GM12878 (cell line): ENCODE data around the gene CSMD2. TPM values are rescaled to one million over a fixed set of nuclear protein-coding genes. Genes with fewer than 3 reads are reported as not detected.

Experiments
- ATAC-seq: fragments of 200-7000 bp; cut with Tn5 transposase; 3 replicates; pipeline ENCODE4 v1.9.1; 2020; ENCODE audit warnings: mild to moderate bottlenecking, moderate library complexity
- BruUV-seq: library from RNA; stranded (reverse); fragments of 400-500 nt; replicated peaks from 2 replicates; lab custom pipeline; 2021; lab: Mats Ljungman, UMichigan
- CTCF ChIA-PET: fragments of 300-600 bp; sonication (Branson Sonifier 250); formaldehyde crosslinking; extraction: SDS; loops from one replicate; lab custom pipeline; 2021; ENCODE audit warnings: inconsistent platforms; lab: Yijun Ruan, JAX
- POLR2A ChIA-PET: fragments of 350-600 bp; formaldehyde crosslinking; extraction: SDS; loops from one replicate; lab custom pipeline; 2021; ENCODE audit warnings: inconsistent platforms; lab: Charles Lee
- RAD21 ChIA-PET: fragments of 300-600 bp; sonication (Branson Sonifier 250); formaldehyde crosslinking; loops from one replicate; lab custom pipeline; 2023; ENCODE audit warnings: antibody characterized with exemption; ENCODE audit not compliant: unreplicated experiment; lab: Charles Lee
- SMC1A ChIA-PET: fragments of 300-600 bp; sonication (Branson Sonifier 250); formaldehyde crosslinking; loops from one replicate; lab custom pipeline; 2023; ENCODE audit not compliant: unreplicated experiment, uncharacterized antibody; lab: Charles Lee
- DNase-seq: peaks from one replicate; pipeline ENCODE4 v3.0.0-alpha.2; 2011; ENCODE audit warnings: low read depth, low spot score
- FAIRE-seq: peaks from 3 replicates; lab custom pipeline; 2011; peaks lifted over from hg19 to GRCh38; lab: Jason Lieb, UNC
- H2AFZ ChIP-seq: 2 replicates; pipeline ENCODE4 v1.6.0; 2011; ENCODE audit warnings: low read depth, low read length, control low read depth; ENCODE audit not compliant: control insufficient read depth
- H3K27ac ChIP-seq: 2 replicates; pipeline ENCODE4 v1.5.1; 2011; ENCODE audit warnings: control low read depth; ENCODE audit not compliant: control insufficient read depth, insufficient read depth
- H3K27me3 ChIP-seq, 2 experiments: replicated peaks in 1 of 2; 2 replicates each; pipeline versions ENCODE4 v1.6.0 to v1.6.1; 2011; ENCODE audit warnings: low read length in 1 of 2; ENCODE audit not compliant: control insufficient read depth in 2 of 2, insufficient read depth in 2 of 2
- H3K36me3 ChIP-seq, 2 experiments: 2 replicates each; pipeline ENCODE4 v1.5.1; 2011; ENCODE audit warnings: low read length in 1 of 2; ENCODE audit not compliant: control insufficient read depth in 2 of 2, insufficient read depth in 2 of 2
- H3K4me1 ChIP-seq: 2 replicates; pipeline ENCODE4 v1.6.1; 2011; ENCODE audit warnings: mild to moderate bottlenecking, low read length, moderate library complexity, mixed read lengths; ENCODE audit not compliant: control insufficient read depth, insufficient read depth
- H3K4me2 ChIP-seq: 2 replicates; pipeline ENCODE4 v1.6.0; 2011; ENCODE audit warnings: control low read depth; ENCODE audit not compliant: control insufficient read depth, insufficient read depth
- H3K4me3 ChIP-seq: fragments of 200-600 bp; sonication (generic); 2 replicates; pipeline ENCODE4 v1.5.1; 2016
- H3K79me2 ChIP-seq: 2 replicates; pipeline ENCODE4 v1.6.0; 2011; ENCODE audit warnings: low read length; ENCODE audit not compliant: control insufficient read depth, insufficient read depth
- H3K9ac ChIP-seq: 2 replicates; pipeline ENCODE4 v1.8.0; 2011; ENCODE audit warnings: low read length, control low read depth, mixed read lengths; ENCODE audit not compliant: control insufficient read depth, insufficient read depth
- H3K9me3 ChIP-seq: replicated peaks from 3 replicates; pipeline ENCODE4 v1.5.1; 2011; ENCODE audit warnings: mild to moderate bottlenecking, low read length; ENCODE audit not compliant: control insufficient read depth, insufficient read depth
- H4K20me1 ChIP-seq: 2 replicates; pipeline ENCODE4 v1.6.0; 2011; ENCODE audit not compliant: control insufficient read depth, insufficient read depth
- ASH2L ChIP-seq: fragments of 300-600, 200-600 bp; sonication (generic); IDR thresholded peaks from 2 replicates; pipeline ENCODE4 v1.6.1; 2017; ENCODE audit warnings: low read depth, mild to moderate bottlenecking, borderline replicate concordance
- ESRRA ChIP-seq: IDR thresholded peaks from 2 replicates; pipeline ENCODE4 v1.6.1; 2012; ENCODE audit warnings: mild to moderate bottlenecking, low read length, improper control_type of control experiment
- RFX5 ChIP-seq: IDR thresholded peaks from 2 replicates; pipeline ENCODE4 v1.6.1; 2011; ENCODE audit warnings: low read depth, low read length, improper control_type of control experiment
- ZBTB4 ChIP-seq: fragments of 450-650 bp; formaldehyde crosslinking; IDR thresholded peaks from 2 replicates; pipeline ENCODE4 v1.4.0; 2022; ENCODE audit warnings: mild to moderate bottlenecking, moderate library complexity
- ZSCAN29 ChIP-seq: fragments of 450-650 bp; IDR thresholded peaks from 2 replicates; pipeline ENCODE4 v1.6.1; 2017; ENCODE audit warnings: mild to moderate bottlenecking, moderate library complexity
- WGBS: methylation state at CpG from one replicate; pipeline ENCODE4 v1.1.6; 2016; ENCODE audit warnings: low lambda C conversion rate; ENCODE audit not compliant: insufficient replicate concordance, insufficient coverage; ENCODE audit errors: missing lambda C conversion rate; 5-methylcytosine and 5-hydroxymethylcytosine counted together
- in situ Hi-C: fragments of 300-500 bp; cut with MboI; formaldehyde crosslinking; loops from 9 replicates; pipeline ENCODE4 v1.14.3; 2018; ENCODE audit warnings: mixed read lengths
- intact Hi-C: fragments of 100-400 bp; cut with micrococcal nuclease; formaldehyde crosslinking; loops from one replicate; pipeline ENCODE4 v1.14.2; 2022; ENCODE audit not compliant: unreplicated experiment
- polyA plus RNA-seq, 11 experiments: library from polyadenylated mRNA; depleted of rRNA in 4 of 11; unstranded in 6 of 11; stranded (reverse) in 5 of 11; fragments of >200 nt; fragmentation: Nextera tagmentation in 4 of 11; fragmentation: Illumina TruSeq in 1 of 11; extraction: Ambion mirVana in 4 of 11; extraction: Trizol in 1 of 11; gene quantifications; 1 replicate in 1 of 11; 2 replicates in 10 of 11; pipeline versions ENCODE4 v1.2.1 to v1.2.3, GENCODE V29; 2011 to 2016; ENCODE audit warnings: inconsistent platforms in 2 of 11, missing spikeins in 2 of 11, low read depth in 1 of 11
- total RNA-seq, 4 experiments: library from RNA; depleted of rRNA in 3 of 4; stranded (reverse); fragments of >200 nt in 3 of 4; fragmentation: Illumina TruSeq in 1 of 4; extraction: Trizol in 1 of 4; gene quantifications; 2 replicates each; pipeline versions ENCODE4 v1.2.1 to v1.2.3, GENCODE V29; 2013 to 2021

Gene CSMD2
- total and polyA plus RNA-seq, 10 of the 15 experiments (the other 5 are each of a cell fraction or from before 2014, with no cell fraction given): under 0.01 TPM; not detected in 9

- Histone ChIP-seq H3K36me3 (no peaks in the 10 kb centered on the region), H3K4me1 (no peaks in the 10 kb centered on the region), H2AFZ (no peak overlapping the region), H3K27me3 (peaks cover 0 to 2% of the 10 kb centered on the region in 2 experiments; a peak in 1 of 4 replicates), H3K27ac (no peak overlapping the region), H3K4me3 (no peak overlapping the region), H3K4me2 (no peak overlapping the region), H3K9me3 (no peaks in the 10 kb centered on the region), H4K20me1 (no peaks in the 10 kb centered on the region), H3K9ac (no peak overlapping the region), H3K79me2 (no peaks in the 10 kb centered on the region)
- BruUV-seq: no TSS peak
- RAD21 ChIA-PET: no interaction called here
- POLR2A ChIA-PET: no interaction called here
- intact Hi-C loops: no loop called here
- 73% methylated on average over 2 of the region's 2 CpGs for WGBS
- ATAC-seq (no peak), FAIRE-seq (no peak), DNase-seq (no peak)
- TF ChIP-seq ESRRA (no peak), RFX5 (no peak), ZSCAN29 (no peak), ZBTB4 (CRISPR knock-in tag) (no peak), ASH2L (no peak)
- SMC1A ChIA-PET: no interaction called here
- in situ Hi-C loops: no loop called here
- CTCF ChIA-PET: no interaction called here
Measured at GRCh38 chr1:34029954-34030353, 135.1 kb downstream of the CSMD2 start.
